Body of pancreas (tissue), 4 donors: Measurements from ENCODE around the gene CIBAR2.

Source experiments
- POLR2A ChIP-seq, 3 donors: fragments of 450-650 bp; IDR thresholded peaks; one replicate each; pipeline ENCODE4 v1.6.1; 2016; ENCODE audit warnings: antibody characterized with exemption in 3 of 3, mild to moderate bottlenecking in 2 of 3
- TF ChIP-seq, protein P1 (sequence below), 7 experiments: fragments of 450-650 bp in 4 of 7; fragments of 200-600 bp in 3 of 7; sonication (generic) in 3 of 7; IDR thresholded peaks; one replicate each; pipeline ENCODE4 v1.5.1; 2016 to 2019; ENCODE audit warnings: antibody characterized with exemption in 7 of 7

DNA sequence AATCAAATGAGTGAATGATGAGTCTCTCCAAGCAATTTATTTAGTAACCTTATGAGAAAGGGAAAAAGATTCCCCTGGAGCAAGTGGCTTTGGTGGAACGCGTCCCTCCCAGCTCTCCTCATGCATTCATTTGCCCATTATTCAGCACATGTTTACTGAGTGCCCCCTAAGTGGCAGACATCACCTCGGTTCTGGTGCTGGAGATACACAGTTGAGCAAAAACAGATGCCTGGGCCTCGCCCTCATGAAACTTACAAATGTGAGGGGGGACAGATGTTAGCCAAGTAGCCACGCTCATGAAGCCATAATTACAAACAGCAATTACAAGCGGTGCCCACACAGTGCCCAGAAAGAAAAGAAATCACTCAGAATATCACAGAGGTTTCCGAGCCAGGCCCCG is 45.1 kb upstream of the CIBAR2 start:
- TF ChIP-seq, protein P1, sequence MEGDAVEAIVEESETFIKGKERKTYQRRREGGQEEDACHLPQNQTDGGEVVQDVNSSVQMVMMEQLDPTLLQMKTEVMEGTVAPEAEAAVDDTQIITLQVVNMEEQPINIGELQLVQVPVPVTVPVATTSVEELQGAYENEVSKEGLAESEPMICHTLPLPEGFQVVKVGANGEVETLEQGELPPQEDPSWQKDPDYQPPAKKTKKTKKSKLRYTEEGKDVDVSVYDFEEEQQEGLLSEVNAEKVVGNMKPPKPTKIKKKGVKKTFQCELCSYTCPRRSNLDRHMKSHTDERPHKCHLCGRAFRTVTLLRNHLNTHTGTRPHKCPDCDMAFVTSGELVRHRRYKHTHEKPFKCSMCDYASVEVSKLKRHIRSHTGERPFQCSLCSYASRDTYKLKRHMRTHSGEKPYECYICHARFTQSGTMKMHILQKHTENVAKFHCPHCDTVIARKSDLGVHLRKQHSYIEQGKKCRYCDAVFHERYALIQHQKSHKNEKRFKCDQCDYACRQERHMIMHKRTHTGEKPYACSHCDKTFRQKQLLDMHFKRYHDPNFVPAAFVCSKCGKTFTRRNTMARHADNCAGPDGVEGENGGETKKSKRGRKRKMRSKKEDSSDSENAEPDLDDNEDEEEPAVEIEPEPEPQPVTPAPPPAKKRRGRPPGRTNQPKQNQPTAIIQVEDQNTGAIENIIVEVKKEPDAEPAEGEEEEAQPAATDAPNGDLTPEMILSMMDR (IDR thresholded peaks at IDR 0.05), result no peak
- no peak for TF ChIP-seq POLR2A (IDR thresholded peaks at IDR 0.05)
